LNCaP clone FGC (cell line): ENCODE results near the gene TMEM184A.
A peak's percentile ranks its signal among the peaks of the same experiment; 100 is the strongest.
"Not testable (repeated sequence)": the region's sequence is repeated elsewhere in the genome, so short reads cannot be mapped to it uniquely, and the experiment has no call there.

Source experiments
- DNase-seq: peaks from one replicate; pipeline ENCODE4 v3.0.0-alpha.2; 2011; ENCODE audit warnings: low read depth
- H3K4me3 ChIP-seq: 2 replicates; pipeline ENCODE4 v1.5.1; 2011; ENCODE audit warnings: mild to moderate bottlenecking, low read depth, low read length, control low read depth
- TF ChIP-seq, protein P1 (sequence below): IDR thresholded peaks from 2 replicates; pipeline ENCODE4 v1.5.1; 2012; ENCODE audit warnings: mild to moderate bottlenecking; ENCODE audit not compliant: control insufficient read depth, insufficient read depth; ENCODE audit errors: extremely low read depth

The TMEM184A gene

DNA sequence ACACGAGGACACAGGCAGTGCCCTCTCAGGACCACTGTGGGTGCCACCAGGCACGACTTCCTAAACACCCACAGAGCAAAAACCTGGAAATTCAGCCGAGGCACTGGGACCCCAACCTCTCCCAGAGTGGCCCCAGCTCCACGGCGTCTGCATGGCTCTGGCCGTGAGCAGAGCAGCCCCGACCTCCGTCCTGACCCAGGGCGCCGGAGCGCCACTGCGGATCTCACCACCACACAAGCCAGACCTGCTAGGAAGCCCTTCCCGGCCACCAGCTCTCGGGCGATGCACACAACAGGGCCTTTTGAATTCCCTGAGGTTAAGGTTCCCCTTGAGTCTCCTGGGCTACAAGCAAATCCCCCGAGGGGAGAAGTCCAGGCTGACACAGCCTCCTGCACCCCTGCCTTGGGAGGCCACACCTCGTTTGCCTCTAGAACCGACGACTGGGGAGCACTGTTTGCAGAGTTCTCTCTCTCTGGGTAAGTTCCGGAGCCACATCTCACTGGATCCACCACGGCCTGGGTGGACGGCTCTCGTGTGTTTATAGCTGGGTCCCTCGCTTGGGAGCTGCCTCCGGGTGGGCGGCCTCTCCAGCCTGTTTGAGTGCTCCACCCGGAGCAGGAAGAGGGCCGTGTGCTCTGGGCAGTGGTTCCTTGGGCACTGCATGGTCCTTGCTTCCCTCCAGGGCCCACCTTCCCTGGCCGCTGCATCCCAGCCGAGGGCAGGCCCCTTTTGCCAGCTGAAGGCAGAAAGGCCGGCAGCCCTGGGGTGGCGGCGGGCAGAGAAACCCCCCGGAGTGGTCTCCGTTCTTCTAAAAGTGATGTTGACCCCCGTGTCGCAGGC is 29.4 kb upstream of the TMEM184A start:
- DNase-seq = no peak
- TF ChIP-seq, protein P1, sequence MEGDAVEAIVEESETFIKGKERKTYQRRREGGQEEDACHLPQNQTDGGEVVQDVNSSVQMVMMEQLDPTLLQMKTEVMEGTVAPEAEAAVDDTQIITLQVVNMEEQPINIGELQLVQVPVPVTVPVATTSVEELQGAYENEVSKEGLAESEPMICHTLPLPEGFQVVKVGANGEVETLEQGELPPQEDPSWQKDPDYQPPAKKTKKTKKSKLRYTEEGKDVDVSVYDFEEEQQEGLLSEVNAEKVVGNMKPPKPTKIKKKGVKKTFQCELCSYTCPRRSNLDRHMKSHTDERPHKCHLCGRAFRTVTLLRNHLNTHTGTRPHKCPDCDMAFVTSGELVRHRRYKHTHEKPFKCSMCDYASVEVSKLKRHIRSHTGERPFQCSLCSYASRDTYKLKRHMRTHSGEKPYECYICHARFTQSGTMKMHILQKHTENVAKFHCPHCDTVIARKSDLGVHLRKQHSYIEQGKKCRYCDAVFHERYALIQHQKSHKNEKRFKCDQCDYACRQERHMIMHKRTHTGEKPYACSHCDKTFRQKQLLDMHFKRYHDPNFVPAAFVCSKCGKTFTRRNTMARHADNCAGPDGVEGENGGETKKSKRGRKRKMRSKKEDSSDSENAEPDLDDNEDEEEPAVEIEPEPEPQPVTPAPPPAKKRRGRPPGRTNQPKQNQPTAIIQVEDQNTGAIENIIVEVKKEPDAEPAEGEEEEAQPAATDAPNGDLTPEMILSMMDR = no peak
- H3K4me3 ChIP-seq = no peak overlapping the region

DNA sequence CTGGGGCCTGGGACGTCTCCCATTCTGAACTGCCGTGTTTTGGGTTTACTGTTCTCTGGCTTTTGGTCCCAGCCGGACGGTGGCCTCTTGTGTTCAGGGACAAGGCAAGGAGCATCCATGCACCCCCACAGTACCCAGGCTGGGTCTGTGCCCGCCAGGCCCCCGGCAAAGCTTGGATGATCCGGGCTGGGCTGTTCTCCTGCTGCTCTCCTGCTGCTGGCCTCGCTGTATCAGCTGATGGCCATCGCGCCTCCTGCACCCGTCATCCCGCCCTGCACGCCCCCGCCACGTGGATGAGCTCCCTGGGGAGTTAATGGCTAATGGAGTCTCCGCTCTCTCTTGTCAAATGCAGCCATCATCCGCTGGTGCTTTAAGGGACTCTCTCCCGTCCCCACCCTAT is 28.7 kb upstream of the TMEM184A start:
- TF ChIP-seq, protein P1 = no peak
- H3K4me3 ChIP-seq = no peak overlapping the region
- no peak for DNase-seq

DNA sequence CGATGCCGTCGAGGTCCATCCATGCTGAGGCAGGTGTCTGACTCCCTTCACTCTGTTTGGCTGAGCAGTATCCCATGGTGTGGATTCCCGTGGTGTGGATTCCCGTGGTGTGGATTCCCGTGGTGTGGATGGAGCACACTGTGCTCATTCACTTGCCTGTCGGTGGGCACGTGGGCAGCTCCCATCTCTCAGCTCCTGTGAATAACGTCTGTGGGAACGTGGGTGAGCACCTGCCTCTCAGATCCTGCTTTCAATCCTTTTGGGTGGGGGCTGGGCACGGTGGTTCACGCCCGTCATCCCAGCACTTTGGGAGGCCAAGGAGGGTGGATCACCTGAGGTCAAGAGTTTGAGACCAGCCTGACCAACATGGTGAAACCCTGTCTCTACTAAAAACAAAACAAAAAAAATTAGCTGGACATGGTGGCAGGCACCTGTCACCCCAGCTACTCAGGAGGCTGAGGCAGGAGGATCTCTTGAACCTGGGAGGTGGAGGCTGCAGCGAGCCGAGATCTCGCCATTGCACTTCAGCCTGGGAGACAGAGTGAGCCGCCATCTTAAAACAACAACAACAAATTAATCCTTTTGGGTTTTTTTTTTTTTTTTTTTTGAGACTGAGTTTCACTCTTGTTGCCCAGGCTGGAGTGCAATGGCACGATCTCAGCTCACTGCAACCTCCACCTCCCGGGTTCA is 27.4 kb upstream of the TMEM184A start:
- H3K4me3 ChIP-seq, DNase-seq: not testable (repeated sequence)

DNA sequence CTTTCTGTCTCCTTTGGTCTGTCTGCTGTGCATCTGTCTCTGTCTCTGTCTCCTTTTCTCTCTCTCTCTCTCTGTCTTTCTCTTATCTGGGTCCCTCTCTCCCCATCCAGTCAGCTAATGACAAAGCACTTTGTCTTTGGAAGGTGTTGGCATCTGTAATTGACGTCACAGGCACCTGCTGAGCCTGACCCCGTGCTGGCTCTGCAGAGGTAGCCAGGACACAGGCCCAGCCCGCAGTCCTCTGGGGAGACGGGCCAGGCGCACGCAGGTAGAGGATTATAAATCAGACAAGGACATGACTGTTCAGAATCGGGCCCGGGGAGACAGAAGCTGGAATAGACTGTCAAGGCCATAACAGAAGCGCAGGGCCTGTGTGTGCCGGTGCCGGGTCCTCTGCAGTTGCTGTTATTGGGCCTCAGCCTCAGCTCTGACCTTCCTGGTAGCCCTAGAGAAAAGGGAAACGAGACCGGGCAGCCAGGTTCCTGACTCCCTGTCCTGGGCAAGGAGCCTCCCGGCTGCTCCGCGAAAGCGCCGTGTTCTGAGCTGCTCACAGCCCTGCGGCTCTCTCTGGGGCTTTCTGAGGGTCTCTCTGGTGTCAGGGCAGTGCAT is 24.5 kb upstream of the TMEM184A start:
- TF ChIP-seq, protein P1 = no peak
- no peak for DNase-seq
- H3K4me3 ChIP-seq = no peak overlapping the region

DNA sequence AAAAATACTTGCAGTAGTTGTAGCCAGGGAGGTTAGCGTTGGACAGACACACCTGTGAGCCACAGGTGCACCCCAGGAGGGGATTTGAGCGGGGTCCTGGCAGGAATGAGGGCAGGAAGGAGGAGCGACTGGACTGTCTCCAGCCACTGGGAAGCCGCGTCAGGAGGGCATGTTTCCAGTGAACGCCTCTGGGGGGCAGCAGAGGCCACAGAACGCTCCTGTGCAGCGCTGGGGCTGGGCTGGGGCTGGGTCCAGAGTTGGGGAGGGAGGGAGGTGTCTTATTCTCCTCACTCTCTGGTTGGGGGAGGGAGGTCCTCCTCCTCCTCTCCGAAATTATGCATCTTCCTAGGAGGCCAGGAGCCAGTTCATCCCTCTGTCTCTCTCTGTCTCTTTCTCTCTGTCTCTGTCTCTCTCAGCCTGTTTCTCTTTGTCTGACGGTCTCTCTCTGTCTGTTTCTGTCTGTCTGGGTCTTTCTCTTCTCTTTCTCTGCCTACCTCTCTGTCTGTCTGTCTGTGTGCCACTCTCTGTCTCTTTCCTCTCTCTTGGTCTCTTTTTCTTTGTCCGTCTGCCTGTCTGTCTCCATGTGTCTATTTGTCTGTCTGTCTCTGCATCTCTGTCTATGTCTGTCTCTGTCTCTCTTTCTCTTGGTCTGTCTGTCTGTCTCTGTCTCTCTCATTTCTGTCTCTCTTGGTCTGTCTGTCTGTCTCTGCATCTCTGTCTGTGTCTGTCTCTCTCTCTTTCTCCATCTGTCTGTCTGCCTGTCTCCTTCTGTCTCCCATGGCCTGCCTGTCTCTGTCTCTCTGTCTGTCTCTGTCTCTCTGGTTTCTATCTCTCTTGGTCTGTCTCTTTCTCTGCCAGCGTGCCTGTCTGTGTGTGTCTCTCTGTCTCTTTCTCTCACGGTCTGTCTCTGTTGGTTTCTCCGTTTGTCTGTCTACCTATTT is 23.7 kb upstream of the TMEM184A start:
- TF ChIP-seq, protein P1 = peak; percentile 98
- DNase-seq = no peak

DNA sequence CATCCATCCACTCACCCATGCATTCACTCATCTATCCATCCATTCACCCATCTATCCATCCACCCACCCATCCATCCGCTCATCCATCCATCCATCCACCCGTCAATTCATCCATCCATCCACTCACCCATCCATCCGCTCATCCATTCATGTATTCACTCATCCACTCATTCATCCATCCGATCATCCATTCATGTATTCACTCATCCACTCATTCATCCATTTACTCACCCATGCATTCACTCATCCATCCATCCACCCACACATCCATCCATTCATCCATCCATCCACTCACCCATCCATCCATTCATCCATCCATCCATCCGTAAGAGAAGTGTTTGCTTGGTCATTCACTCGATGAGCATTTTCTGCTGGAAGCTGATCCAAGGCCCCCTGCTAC is 22.5 kb upstream of the TMEM184A start:
- TF ChIP-seq, protein P1 = no peak
- no peak overlapping the region for H3K4me3 ChIP-seq
- no peak for DNase-seq

More for the DNA sequence above, 23.7 kb upstream of the TMEM184A start:
- no peak overlapping the region for H3K4me3 ChIP-seq
